RWPE2 (cell line): ENCODE data around the gene MSMB.

ENCODE experiments used
- ATAC-seq: fragments of 200-7000 bp; cut with Tn5 transposase; 3 replicates; pipeline ENCODE4 v1.9.1; 2021; ENCODE audit warnings: low read depth
- DNase-seq: peaks from one replicate; pipeline ENCODE4 v3.0.0-alpha.2; 2020; ENCODE audit warnings: low spot score
- H3K27ac ChIP-seq: fragments of 450-650 bp; 2 replicates; pipeline ENCODE4 v1.5.1; 2017; ENCODE audit warnings: mild to moderate bottlenecking; ENCODE audit not compliant: poor library complexity, severe bottlenecking
- H3K27me3 ChIP-seq: fragments of 250-450 bp; sonication (Bioruptor Pico); 2 replicates; pipeline ENCODE4 v1.5.1; 2021; ENCODE audit warnings: mild to moderate bottlenecking, moderate library complexity; ENCODE audit not compliant: insufficient read depth, poor library complexity, severe bottlenecking
- H3K36me3 ChIP-seq: fragments of 250-450 bp; sonication (Bioruptor Pico); 2 replicates; pipeline ENCODE4 v1.5.1; 2020; ENCODE audit warnings: low read depth, mild to moderate bottlenecking, moderate library complexity
- H3K4me1 ChIP-seq: fragments of 250-450 bp; sonication (Bioruptor Pico); 2 replicates; pipeline ENCODE4 v1.5.1; 2021; ENCODE audit warnings: mild to moderate bottlenecking, moderate library complexity; ENCODE audit not compliant: insufficient read depth, poor library complexity, severe bottlenecking
- H3K4me3 ChIP-seq: fragments of 250-450 bp; sonication (Bioruptor Pico); 2 replicates; pipeline ENCODE4 v1.5.1; 2021; ENCODE audit warnings: mild to moderate bottlenecking, moderate library complexity; ENCODE audit not compliant: severe bottlenecking
- H3K9me3 ChIP-seq: fragments of 250-450 bp; sonication (Bioruptor Pico); 2 replicates; pipeline ENCODE4 v1.5.1; 2021; ENCODE audit warnings: mild to moderate bottlenecking, moderate library complexity; ENCODE audit not compliant: severe bottlenecking
- TF ChIP-seq, protein P1 (sequence below): fragments of 450-650 bp; IDR thresholded peaks from one replicate; pipeline ENCODE4 v1.5.1; 2017; ENCODE audit warnings: mild to moderate bottlenecking, moderate library complexity; ENCODE audit not compliant: poor library complexity, severe bottlenecking

MSMB gene

DNA sequence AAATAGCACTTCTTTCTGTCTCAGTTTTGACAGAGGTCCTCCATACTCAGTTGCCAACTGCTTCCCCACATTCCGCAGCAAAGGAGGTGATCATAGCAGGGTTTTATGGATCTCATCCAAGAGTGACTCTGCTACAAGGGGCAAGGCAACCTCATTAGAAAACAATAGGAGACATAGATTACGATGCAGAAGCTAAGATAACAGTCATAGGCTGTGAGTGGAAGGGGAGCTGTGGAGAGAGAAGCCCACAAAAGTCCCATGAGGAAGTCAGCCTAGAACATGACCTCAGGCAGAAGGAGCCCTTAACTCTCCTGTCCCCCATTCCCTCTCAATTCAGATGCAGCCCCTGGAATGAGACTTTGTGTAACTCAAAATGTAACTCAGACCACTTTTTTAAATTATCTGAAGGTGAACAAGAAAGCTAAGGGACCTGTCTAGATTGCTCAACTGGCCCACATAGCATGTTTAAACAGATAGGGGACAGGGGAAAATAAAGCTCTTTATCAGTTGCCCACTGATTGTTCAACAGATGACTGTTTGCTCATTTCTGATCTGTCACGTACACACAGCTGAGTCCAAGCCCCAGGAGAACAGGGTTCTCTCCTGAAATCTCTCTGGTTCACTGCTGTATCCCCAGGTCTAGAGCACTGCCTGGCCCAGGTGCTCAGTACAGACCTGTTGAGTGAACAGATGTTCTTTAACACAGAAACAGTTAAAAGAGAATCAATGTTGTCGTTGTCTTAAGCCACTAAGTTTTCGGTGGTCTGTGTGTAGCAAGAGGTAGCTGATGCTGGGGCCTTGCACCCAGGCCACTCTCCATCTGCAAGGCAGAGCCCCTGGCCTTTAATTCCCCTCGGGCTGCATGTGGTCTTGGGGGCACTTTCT is 14.2 kb downstream of the MSMB start:
- no peak overlapping the region for H3K4me3 ChIP-seq
- no peak overlapping the region for H3K27ac ChIP-seq
- H3K27me3 ChIP-seq: no peaks in the 10 kb centered on the region
- ATAC-seq: no peak
- DNase-seq: no peak
- TF ChIP-seq, protein P1, sequence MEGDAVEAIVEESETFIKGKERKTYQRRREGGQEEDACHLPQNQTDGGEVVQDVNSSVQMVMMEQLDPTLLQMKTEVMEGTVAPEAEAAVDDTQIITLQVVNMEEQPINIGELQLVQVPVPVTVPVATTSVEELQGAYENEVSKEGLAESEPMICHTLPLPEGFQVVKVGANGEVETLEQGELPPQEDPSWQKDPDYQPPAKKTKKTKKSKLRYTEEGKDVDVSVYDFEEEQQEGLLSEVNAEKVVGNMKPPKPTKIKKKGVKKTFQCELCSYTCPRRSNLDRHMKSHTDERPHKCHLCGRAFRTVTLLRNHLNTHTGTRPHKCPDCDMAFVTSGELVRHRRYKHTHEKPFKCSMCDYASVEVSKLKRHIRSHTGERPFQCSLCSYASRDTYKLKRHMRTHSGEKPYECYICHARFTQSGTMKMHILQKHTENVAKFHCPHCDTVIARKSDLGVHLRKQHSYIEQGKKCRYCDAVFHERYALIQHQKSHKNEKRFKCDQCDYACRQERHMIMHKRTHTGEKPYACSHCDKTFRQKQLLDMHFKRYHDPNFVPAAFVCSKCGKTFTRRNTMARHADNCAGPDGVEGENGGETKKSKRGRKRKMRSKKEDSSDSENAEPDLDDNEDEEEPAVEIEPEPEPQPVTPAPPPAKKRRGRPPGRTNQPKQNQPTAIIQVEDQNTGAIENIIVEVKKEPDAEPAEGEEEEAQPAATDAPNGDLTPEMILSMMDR: no peak
- H3K9me3 ChIP-seq: no peaks in the 10 kb centered on the region
- H3K4me1 ChIP-seq: peaks cover 13% of the 10 kb centered on the region
- H3K36me3 ChIP-seq: peaks cover 10% of the 10 kb centered on the region

DNA sequence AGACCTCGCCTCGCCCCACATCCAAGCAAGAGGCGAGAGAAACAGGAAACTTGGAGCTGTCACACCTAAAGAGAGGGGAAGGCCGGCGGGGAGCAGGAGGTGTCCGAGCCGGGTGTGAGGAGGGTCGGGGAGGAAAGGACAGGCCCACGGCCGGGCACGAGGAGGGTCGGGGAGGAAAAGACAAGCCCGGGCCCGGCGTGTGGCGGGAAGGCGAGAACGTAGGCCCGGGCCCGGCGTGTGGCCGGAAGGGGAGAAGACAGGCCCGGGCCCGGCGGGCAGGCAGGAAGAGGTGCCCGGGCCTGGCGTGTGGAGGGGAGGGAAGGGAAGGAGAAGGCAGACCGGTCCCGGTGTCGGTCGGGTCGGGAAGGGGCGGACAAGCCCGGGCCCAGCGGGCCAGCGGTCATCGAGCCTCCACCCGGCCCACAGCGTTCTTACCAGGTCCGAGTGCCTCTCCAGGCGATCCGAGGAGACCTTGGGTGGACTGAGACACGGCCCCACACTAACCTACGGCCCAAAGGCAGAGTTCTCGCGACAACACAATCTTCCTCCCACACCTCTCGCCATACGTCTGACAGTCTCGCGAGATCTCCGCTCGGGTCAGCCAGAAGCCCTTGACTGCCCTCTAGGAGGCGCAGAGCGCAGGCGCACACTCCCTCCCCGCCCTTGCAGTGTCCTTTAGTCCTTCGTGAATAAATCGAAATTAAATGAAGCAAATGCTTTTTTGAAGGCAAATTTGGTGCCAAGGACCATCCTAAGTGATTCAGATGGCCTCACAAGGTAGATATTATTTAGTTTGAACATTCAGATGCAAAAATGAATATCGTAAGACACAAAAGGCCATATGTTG is 15.8 kb downstream of the MSMB start, which contains the start of gene NCOA4:
TSS of gene NCOA4 (minus strand) at position 533 of the 847 bp plus-strand sequence. CDS start 13,943 bp downstream, outside the sequence.
- no peaks in the 10 kb centered on the region for H3K27me3 ChIP-seq
- H3K4me3 ChIP-seq: peak within 1 kb of the TSS; percentile 58
- peaks cover 13% of the 10 kb centered on the region for H3K4me1 ChIP-seq
- peaks cover 10% of the 10 kb centered on the region for H3K36me3 ChIP-seq
- TF ChIP-seq, protein P1: peak; percentile 78
- no peaks in the 10 kb centered on the region for H3K9me3 ChIP-seq
- peak; percentile 93 for ATAC-seq
- DNase-seq: peak; percentile 96
- peak within 1 kb of the TSS; percentile 66 for H3K27ac ChIP-seq

DNA sequence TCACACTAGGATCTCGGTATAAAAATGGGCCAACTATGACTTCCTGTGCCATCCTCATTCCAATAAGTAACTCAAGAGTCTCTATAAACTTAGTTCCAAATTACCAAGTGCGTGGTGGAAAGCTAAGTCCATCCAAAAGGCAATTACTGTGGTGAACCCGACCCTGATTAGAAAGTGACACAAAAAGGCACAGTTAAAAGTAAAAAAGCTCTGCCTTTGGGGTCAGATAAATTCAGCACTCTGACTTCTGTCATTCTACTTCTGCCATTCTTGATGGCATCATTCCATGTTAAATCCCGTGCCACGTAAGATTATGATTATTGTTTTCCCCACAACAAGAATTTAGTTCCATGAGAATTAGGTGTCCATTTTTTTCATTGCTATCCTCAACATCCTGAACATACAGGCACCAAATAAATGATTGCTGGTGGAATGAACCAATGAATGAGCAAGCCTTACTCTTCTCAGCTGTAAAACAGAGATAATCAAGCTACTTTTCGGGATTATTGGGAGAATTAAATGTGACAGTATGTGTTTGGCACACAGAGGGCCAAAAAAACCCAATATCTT is 16.5 kb downstream of the MSMB start:
- TF ChIP-seq, protein P1: no peak
- ATAC-seq (no peak), DNase-seq (no peak)
- peak overlapping the region; percentile 58 for H3K4me3 ChIP-seq
- H3K9me3 ChIP-seq: no peaks in the 10 kb centered on the region
- H3K27me3 ChIP-seq: no peaks in the 10 kb centered on the region
- peaks cover 13% of the 10 kb centered on the region for H3K4me1 ChIP-seq
- peak overlapping the region; percentile 66 for H3K27ac ChIP-seq
- H3K36me3 ChIP-seq: peaks cover 10% of the 10 kb centered on the region

DNA sequence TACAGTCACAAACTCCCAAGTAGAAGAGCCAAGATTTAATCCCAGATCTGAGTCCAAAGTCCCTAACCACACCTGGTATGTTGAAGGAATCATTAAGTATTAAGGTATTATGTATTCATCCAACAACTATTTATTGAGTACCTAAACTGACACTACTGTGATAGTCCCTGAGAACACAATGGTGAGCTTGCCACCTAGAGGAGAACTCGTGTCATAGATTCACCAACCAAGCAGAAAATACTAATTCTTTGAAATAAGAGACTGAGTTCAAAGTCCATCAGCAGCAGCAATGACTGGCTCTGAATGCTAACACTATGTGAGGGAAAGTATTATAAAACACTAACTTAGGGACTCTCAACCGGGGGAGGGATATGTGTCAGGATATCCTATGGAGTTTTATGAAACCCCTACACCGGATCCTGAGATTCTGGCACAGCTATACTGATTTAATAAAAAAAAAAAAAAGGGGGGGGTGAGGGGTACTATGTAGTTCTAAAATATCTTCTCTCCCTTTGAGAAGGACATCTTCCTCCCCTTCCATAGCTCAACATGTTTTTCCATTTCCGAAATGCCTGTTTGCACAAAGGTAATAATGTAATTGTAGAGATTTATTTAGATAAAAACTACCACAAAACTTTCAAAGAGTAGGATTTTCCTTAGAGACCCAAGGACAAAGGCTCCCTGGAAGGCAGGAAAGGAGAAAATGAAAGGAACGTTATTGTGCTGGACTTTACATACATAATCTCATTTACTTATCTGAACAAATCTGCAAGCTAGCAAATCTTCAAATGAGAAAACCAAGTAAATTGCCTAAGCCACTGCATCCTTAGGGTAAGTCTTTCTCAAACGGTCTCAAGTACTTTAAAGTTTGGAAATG is 17.2 kb downstream of the MSMB start:
- Histone ChIP-seq H3K4me3 (peak overlapping the region; percentile 58), H3K4me1 (peaks cover 14% of the 10 kb centered on the region), H3K36me3 (peaks cover 10% of the 10 kb centered on the region), H3K9me3 (no peaks in the 10 kb centered on the region), H3K27me3 (no peaks in the 10 kb centered on the region), H3K27ac (peak overlapping the region; percentile 66)
- peak; percentile 51 for ATAC-seq
- TF ChIP-seq, protein P1: peak; percentile 83
- DNase-seq: no peak
